GM18870 (cell line): Measurements from ENCODE around the gene USP28.
"Not testable (repeated sequence)": the region's sequence is repeated elsewhere in the genome, so short reads cannot be mapped to it uniquely, and the experiment has no call there.

Experiments used
- ATAC-seq: cut with Tn5 transposase; IDR thresholded peaks from one replicate; pipeline ENCODE4 v1.9.1; 2021; ENCODE audit warnings: moderate library complexity; ENCODE audit not compliant: unreplicated experiment

USP28 gene

DNA sequence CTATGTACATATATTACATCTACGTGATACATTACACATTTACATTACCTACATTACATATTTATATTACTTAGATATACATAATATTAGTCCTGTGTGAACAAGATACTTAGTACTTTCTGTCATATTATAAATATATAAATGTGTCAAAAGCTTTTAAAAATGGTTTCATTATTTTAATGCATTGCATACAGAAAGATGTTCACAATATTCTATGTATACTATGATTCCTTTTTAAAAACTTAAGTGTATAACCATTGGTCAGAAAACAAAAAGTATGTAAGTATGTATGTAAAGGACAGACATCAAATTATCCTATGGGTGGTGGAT lies 101.2 kb downstream of the USP28 start:
- no peak for ATAC-seq

DNA sequence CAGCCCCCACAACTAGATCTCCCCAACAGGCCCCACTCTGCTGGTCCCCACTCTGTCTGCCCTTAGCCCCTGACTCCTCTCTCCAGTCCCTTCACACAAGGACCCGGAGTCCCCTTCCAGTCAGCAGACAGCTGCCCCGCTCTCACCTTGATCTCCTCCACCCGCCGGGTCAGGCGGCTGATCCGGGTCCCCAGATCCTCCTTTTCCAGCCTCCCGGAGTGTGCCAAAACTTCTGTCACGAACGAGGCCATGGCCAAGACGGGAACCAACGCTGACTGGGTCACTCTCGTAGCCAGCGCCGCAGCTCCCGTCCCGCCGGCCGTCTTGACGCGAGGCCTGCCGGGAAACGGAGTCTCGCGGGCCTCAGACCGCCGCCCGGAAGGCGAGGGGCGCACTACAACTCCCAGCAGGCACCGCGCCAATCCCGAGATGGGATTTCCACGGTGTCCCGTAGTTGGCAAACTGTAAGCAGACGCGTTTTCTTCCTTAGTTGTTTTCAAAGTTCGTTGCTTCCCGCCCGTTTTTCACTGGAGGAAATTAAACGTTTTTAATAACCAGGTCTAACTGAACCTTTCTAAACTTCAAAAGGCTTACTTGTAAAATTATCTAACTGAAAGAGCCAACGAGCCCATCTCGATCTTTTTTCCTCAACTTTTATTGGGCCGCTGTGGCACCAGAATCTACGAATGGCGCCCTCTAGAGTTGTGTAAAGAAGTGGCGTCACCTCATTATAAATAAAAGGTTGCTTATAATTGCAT lies 101.8 kb downstream of the USP28 start, which contains the start of gene ZW10:
Gene ZW10 (minus strand): TSS at position 277 of the 758 bp plus-strand sequence. CDS start 26 bp downstream, at position 251.
- peak; percentile 90 for ATAC-seq

DNA sequence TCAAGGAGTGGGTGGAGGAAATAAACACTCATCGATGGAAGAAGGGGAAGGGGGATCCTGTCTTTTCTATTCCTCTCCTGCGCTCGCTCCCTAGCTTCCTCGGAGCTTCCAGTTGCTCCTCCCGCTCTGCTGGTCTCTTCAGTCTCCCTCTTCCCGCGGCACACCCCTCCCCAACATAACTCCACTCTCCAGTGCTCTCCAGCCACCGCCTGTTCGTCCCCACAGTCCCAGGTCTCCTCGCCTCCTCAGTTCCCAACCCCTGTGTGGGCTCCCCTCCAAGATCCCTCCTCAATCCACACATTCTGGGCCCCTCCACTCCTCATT lies 102.3 kb downstream of the USP28 start:
- no peak for ATAC-seq

DNA sequence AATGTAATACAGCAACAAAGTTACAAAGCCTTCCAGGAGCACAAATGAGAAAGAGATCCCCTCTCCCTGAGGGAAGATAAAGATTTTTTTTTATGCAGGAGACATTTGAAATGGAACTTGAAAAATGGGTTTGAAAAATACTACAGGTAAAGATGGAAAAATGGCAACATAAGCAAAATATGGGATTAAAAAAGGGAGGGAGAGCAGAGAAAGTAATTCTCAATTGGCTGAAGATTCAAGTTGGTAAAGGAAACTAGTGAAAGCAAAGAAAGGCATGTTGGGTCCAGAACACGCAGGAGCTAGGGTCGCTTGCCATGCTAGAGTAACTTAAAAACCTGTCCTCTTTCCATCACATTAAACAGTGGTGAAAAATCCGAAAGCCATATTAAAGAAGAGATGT lies 103.4 kb downstream of the USP28 start:
- no peak for ATAC-seq

DNA sequence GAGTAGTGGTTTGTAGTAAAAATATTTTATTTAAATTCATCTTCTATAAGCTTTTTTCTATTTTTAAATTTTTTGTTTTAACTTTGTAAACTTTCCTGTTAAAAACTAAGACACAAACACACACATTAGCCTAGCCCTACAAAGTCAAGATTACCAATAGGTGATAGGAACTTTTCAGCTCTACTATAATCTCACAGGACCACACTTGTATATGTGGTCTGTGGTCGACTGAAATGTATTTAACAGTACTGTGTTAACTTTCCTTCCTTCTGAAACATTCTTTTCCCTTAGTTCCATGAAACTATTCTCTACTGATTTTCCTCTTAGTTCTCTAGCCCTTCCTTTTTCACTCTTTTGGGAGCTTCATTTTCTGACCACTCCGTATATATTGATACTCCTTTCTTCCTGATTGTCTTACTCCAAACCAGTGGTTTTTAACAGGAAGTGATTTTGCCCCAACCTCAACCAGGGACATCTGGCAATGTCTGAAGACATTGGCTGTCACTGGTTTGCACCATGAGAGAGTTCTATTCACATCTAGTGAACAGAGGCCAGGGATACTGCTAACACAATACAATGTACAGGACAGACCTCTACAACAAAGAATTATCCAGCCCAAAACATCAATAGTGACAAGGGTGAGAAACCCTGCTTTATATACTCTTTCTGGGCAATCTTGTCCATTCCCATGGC lies 110.7 kb downstream of the USP28 start:
- ATAC-seq, result no peak

DNA sequence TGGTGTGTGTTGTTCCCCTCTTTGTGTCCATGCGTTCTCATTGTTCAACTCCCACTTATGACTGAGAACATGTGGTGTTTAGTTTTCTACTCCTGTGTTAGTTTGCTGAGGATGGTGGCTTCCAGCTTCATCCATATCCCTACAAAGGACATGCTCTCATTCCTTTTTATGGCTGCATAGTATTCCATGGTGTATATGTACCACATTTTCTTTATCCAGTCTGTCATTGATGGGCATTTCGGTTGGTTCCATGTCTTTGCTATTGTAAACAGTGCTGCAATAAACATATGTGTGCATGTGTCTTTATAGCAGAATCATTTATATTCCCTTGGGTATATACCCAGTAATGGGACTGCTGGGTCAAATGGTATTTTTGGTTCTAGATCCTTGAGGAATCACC lies 112.3 kb downstream of the USP28 start:
- ATAC-seq, result not testable (repeated sequence)

DNA sequence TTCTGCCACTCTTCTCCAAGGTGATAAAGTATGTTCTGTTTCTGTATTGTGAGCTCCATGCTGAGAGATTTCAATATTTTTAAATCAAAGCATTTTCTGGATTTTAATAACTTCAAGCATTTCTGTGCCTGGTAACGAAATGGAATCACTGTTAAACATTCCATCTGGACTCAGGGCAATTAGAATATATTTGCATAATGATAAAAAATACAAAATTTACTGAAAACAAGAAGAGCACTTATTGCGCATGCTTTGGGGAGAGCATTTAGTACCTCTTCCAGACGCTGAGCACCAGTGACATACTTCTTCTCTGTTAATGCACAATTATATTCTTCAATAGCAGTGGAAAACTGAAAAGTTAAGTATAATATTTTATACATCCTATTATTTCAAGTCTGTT lies 115.1 kb downstream of the USP28 start:
- ATAC-seq, result no peak

DNA sequence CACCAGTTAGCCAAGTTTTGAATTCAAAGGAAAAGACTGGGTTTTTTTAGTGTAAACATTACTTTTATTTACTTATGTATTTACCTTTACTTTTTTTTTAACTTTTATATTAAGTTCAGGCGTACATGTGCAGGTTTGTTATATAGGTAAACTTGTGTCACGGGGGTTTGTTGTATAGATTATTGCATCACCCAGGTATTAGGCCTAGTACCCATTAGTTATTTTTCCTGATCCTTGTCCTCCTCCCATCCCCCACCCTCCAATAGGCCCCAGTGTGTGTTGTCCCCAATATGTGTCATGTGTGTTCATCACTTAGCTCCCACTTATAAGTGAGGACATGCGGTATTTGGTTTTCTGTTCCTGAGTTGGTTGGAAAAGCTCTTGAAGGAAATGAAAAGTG lies 122.4 kb downstream of the USP28 start:
- no peak for ATAC-seq
